HG03457 (cell line): ENCODE measurements around the gene SPAAR.
"Not testable (repeated sequence)": the region's sequence is repeated elsewhere in the genome, so short reads cannot be mapped to it uniquely, and the experiment has no call there.

Experiments used
- ATAC-seq: cut with Tn5 transposase; IDR thresholded peaks from one replicate; pipeline ENCODE4 v1.9.1; 2021; ENCODE audit warnings: moderate number of reproducible peaks; ENCODE audit not compliant: unreplicated experiment

SPAAR gene

DNA sequence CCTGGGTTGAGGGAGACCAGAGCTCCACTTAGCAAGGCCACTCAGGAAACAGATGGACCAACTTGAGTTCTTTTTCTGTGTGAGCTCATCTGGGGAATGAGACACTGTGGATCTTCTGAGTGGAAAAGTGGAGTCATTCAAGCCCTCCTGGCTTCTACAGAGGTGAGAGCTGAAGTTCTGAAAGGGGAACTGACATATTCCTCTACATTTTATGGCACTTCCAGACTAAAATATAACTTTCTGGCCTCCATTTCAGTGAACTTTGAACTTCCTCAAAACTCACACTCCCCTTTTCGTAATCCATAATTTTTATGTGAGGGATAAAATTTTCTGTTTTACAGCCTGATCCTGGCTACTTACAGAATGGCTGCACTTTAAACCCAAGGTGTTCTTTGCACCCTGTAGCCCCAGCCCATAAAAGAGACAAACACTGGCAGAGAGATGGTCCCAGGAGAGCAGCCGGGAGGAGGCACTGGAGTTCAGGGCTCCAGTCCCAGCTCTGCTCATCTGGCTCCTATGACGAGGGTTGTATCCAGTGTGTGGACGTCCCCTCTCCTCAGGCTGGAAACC lies 10.8 kb downstream of the SPAAR start:
- ATAC-seq, result no peak

DNA sequence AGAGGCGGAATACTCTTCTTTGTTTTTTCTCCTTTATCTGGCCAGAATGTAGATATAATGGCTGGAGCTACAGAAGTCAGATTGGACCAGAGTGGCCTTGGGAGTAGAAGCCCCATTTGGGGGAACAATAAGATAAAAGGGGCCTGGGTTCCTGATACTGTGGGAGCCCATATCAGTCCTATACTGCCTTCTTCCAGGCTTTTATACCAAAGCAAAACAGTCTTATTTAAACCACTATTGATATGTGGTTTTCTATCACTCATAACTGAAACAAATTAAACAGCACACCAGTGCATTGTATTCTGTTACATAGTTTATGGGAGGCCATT lies 14.3 kb downstream of the SPAAR start:
- ATAC-seq, result no peak

DNA sequence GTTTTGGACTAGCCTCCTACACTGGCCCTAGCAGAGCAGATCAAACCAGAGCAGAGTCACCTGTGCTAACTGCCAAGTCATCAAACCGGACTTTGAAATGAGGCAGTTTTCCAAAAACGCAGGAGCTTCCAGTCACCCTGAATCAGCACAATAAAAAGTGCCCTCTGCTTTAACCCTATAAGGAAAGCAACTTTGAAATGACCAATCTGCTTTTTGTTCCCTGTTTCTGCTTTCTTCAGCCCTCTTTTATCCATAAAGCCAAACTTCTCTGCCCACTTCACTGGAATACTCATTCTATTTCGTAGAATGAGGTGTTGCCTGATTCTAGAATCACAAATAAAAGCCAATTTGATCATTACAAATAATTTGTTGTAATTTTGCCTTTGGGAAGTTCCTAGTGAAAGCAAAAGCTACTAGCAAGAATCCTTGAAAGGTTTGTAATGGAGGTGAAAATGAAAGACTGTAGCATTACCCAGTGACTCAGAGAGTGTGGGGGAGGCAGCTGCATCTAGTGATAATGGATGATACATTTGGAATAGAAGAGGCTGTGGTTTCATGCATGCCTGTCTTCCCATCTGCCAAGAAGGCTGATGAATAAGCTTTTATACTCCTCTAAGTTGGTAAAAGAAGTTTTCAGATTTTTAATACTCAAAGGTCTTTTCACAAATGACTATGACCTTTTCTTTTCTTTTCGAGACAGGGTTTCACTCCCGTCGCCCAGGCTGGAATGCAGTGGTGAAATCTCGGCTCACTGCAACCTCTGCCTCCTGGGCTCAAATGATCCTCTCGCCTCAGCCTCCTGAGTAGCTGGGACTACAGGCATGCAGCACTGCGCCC lies 14.9 kb downstream of the SPAAR start:
- ATAC-seq, result no peak

DNA sequence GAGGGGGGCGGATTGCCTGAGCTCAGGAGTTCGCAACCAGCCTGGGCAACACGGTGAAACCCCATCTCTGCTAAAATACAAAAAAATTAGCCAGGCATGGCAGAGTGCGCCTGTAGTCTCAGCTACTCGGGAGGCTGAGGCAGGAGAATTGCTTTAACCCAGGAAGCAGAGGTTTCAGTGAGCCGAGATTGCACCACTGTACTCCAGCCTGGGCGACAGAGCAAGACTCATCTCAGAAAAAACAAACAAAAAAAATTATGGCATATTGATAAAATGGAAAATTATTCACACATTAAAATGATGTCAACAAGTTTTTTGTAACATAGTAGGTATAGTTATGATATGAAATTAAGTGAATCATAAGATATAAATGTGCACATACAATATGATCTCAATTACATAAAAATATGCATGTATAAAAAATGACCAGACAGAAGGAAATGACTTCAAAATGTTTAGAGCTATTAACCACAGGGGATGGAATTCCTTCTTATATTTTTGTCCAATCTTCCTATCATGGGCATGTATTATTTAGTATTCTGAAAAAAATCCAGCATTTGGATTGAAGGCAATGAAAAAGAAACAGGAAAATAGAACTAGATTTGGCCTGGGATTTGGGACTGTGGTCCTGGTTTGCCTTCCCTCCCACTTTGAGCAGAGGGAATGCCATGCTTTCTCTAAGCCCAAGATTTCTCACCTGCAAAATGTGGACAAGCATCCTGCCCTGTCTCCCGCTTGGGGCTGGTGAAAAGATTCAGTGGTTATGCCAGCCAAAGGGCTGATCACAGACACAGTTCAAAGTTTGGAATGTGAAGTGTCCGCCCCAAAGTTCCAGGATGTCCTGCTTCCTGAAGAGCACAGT lies 19.5 kb downstream of the SPAAR start:
- ATAC-seq, result no peak

DNA sequence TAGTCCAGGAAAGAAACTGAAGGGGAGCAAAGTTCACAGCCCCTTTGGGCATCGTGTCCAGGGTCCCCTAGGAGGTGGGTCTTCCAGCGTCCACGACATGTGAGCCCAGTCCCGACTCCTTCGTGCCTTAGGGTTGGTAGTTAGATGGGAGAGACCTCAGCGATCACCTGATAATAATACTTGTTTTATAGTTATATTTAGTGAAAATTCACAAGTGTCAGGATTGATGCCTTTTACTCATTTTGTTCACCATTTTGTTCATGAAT lies 20.1 kb downstream of the SPAAR start:
- ATAC-seq, result no peak

DNA sequence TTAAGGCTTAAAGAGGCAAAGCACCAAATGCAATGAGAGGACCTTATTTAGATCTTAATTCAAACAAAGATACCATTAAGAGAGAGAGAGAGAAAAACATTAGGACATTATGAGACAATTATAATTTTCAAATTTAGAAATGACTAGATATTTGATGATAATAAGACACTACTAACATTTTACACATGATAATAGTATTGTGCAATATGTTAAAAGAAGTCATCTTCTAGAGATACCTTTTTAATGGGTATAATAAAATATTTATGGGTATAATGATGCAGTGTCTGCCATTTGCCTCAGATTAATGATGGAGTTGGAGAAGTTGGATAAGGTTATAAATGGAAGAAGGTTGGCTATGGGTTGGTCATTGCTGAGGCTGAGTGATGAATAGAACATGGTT lies 21.2 kb downstream of the SPAAR start:
- ATAC-seq, result no peak

DNA sequence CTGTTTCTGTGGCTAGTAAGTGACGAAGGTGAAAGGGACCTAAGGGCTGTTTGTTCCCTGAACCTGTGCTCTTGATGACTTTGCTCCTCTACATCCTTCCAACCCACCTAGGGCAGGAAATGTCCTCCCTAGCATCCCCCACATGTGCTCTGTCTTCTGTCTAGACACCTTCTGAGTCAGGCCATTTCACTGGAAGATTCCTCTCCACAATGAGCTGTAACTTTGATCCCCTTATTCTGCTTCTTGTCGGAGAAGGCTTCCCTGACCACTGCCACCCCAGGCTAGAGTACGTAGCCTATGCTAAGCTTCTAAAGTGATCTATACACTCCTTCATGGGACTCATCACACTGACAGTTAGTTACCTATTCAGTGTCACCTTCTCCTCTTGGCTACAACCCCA lies 21.7 kb downstream of the SPAAR start:
- no peak for ATAC-seq

DNA sequence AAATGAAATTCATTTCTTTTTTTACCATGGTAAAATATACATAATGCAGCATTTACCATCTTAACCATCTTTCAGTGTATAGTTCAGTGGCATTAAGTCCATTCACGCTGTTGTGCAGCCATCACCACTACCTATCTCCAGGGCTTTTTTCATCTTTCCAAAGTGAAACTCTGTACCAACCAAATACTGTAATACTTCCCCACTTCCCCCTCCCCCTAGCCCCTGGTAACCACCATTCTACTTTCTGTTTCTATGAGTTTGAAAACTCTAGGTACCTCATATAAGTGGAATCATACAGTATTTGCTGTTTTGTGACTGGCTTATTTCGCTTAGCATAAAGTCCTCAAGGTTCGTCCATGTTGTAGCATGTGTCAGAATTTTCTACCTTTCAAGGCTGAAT lies 23.4 kb downstream of the SPAAR start:
- no peak for ATAC-seq

DNA sequence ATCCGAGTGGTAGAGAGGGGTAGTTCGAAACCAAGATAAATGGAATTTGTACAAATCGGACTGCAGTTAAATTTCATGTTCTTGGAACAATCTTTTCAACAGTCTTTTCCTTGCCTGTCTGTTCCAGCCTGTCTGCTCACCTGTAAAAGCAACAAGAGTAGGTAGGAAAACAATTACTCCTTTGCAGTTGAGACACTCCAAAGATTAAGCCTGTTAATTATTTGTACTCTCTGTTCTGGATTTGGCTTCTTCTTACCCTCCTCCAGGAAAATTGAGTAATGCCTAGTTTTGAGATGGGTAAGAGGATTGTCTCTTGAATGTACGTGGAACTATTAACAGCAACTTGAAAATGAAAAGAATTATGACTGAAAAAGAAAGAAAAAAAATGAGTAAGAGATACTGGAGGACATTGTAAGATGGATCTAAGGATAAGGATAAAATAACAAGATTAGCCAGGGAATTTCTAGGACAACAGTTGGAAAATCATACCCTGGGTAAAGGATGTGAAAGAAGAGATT lies 24.3 kb downstream of the SPAAR start:
- ATAC-seq, result no peak

DNA sequence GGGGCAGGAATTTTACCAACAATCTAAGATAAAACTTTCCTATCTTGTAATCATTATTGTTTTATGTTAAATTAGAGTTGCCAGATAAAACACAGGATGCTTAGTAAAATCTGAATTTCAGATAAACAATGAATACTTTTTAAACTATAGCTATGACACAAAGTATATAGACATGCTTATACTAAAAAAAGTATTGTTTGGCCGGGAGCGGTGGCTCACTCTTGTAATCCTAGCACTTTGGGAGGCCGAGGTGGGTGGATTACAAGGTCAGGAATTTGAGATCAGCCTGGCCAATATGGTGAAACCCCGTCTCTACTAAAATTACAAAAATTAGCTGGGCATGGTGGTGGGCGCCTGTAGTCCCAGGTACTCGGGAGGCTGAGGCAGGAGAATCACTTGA lies 24.8 kb downstream of the SPAAR start:
- not testable (repeated sequence) for ATAC-seq

DNA sequence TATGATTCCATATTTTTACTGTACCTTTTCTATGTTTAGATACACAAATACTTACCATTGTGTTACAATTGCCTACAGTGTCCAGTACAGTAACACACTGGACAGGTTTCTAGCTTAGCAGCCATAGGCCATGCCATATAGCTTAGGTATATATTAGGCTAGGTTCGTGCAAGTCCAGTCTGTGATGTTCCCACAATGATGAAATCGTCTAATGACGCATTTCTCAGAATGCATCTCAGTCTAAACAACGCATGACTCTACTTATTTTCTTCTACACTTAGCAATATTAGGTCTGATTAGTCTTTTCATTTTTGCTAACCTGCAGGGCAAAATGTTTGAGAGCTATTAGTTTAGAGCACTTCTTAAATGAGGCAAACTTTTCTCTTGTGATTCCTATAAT lies 26.0 kb downstream of the SPAAR start:
- ATAC-seq, result no peak

DNA sequence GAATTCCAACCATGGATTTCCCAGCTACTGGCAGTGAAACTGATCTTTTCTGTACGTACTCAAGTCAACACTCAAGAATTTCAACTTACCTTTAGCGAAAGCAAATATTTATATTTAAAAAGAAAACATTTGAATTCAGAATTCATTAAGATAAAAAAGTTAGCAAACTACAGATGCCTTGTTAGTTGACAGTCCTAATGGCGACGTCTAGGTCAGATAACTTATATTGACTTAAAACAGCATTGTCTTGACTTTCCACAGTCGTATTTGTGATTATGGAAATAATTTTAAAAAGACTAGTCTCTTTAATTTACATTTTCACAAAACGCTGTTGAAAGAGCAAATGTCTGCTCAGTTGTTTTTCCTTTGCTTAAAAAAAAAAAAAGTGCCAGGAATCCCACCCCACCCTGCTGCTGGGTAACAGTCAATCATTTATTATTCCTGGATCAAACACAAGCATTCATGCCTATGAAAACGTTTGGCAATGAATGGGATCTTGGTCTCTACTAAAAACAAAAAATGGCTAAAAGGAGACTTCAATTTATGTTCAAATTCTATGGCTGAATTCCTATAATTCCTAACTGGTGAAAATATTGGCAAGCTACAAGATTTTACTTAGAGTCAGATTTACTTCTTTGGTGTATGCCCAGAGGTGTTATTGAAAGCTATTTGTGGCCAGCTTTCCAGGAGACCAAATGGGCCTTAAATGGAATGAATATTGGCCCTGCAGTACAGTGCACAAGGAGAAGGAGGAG lies 26.6 kb downstream of the SPAAR start:
- no peak for ATAC-seq

DNA sequence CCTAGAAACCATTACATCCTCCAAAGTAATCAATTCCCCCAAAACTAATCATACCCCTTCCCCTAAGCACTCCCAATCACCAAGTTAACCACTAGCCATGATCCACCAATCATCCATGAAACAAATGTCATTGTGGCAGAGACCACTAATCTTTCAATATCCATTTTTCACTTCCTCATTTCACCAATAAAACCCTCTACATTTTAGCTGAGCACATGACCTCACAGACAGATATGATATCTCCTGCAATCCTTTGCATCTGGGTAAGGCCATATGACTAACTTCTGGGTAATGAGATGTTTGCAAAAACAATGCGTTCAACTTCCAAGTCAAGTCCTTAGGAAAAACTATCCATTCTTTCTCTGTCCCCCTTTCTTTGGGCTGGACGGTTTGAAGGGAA lies 27.9 kb downstream of the SPAAR start:
- no peak for ATAC-seq

DNA sequence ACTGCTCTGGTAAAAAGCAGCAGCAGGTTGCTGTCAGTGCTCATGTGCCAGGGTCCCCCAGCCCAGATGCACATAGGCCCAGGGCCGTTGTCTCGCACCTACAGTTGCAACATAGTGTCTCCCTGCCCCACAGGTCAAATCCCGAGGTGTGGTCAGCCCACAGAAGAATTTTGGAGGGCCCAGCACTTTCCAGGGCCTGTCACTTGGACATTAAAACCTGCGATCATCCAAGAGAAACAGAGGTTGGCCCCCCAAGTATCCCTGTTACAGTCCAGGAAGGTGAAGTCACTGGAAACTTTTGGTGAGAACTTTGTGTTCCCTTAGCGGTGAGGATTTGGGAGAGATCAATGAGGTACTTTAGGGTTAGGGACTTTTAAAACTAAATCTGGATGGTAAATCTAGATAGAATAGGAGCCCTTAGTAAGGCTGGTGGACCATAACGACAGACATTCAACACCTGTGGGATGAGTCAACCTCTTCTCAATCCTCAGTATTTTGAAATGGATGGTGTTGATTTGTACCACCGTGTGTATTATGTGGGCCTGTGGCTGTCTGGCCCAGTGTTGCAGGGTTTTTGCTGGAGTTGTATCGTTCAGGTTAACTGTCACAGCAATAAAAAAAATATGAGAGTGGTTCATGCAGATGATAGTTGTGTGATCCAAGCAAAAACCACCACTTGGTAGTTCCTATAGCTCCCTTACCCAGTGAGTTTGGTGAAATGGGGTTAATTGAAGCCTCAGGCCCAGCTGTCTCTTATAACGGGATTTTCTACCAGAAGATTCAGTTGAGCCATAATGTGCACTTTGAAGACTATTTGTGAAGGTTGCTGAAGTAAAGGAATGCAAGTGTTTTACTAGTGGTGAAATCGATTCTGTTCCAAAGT lies 29.4 kb downstream of the SPAAR start:
- ATAC-seq, result no peak

DNA sequence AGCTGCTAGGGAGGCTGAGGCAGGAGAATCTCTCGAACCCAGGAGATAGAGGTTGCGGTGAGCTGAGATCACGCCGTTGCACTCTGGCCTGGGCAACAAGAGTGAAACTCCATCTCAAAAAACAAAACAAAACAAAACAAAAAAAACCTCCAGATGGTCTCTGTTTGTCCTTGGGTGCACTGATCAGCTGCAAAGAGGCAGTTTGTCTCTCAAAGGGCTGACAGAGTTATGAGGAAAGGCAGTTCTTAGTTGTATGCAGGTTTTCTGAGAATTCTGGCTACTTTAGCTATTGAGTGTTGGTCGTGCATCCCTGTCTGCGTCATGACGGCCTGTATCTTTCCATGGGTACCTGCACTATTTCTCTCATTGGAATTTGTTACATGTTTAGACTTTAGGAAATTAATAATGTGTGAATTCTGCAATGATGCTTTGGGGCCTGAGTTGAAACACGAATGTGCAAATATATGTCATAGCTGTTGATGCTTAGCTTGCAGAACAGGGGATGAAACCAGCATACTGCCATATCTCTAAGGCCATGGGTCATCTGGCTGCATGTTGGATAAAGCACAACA lies 30.5 kb downstream of the SPAAR start:
- no peak for ATAC-seq

DNA sequence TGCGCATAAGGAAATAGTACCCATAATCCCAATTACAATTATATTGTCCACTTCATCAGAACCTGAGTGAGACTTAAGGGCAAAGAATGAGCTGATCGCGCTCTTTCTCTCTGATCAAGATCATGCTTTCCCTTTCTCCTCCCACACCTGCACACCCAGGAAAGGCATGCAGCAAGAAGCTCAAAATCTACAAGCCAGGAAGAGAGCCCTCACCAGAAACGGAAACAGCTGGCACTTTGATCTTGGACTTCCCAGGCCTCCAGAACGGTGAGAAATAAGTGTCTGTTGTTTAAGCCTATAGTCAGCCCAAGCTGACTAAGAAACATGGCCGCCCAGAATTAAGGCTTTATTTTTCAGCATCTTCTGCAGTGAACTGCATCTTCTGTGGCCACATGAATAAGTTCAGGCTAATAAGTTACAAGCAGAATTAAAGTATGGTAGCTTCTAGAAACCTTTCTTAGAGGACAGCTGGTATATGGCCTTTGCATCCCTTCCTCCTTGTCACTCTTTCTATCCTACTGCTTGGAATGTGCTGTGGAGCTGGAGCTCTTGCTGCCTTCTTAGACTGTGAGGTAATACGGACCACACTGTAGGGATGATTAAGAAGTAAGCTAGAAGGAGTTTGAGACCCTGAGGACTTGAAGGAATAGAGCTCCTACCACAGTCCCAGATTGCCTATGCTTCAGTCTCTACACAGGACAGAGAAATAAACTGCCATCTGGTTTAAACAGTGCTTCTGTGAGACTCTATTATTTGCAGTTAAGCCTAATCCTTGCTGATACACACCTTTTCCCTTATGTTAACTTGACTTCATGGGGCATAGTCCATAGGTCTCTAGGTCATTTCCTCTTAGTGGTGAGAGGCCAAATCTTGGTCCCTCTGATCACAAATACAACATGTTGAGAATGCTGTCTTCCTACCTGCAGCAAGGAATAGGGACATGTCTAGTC lies 31.4 kb downstream of the SPAAR start:
- ATAC-seq, result no peak

DNA sequence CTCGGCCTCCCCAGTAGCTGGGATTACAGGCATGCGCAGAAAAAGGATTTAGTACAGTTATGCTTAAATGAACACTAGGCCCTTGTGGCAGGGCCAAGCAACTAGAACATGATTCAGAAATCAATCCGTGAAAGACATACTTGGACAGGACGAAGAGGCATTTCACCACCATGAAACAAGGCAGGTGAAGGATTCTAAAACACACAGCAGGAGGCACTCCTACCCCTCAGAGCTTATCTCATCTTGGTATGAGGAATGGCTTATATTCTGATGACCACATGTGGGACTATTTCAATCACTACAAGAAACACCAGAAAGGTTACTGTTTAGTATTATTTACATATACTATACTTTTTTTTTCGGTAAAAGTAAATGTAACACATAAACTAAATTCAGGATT lies 33.0 kb downstream of the SPAAR start:
- ATAC-seq, result no peak

DNA sequence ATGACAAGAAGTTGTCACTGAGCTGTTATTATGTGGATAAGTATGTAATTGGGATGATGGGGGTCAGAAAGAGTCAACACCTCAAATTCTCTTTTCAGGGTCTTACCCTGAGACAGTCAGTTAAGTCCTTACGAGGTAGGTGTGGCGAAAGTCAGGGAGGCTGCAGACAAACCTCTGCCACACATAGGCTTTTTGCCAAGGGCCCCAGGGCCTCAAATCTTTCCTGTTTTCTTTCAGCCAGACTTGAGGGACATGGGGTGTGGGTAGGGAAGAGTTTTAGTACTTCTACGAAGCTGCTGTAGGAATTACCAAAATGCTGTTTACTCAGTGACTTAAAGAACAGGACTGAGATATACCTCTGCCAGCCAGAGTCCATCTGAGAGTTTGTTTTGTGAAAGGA lies 34.9 kb downstream of the SPAAR start:
- ATAC-seq, result no peak

DNA sequence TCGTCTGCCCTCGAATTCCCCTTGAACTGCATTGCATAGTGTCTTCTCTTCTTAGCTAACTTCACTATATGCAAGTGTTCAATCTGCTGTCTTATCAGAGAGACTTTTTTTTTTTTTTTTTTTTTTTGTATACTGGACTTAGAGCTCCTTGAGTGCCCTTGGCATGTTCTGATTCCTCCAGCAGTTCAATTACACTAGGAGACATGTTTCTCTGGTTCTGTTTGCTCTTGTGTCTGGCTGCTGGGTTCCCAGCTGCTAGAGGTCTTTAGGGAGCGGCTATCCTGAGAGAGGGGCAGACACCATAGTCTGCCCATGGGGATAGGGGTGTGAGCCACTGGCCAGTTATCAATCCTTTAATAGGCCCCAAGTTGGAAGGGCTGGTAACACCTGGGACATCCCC lies 35.6 kb downstream of the SPAAR start:
- ATAC-seq, result no peak
